Measurements from ENCODE around the gene RSPH3. TPM values are rescaled to one million over a fixed set of nuclear protein-coding genes. Genes with fewer than 3 reads are reported as not detected.

RSPH3 gene
- total RNA-seq, 4 donors from 2014 or later = 10.1 to 13.6 (median 13.1) TPM

DNA sequence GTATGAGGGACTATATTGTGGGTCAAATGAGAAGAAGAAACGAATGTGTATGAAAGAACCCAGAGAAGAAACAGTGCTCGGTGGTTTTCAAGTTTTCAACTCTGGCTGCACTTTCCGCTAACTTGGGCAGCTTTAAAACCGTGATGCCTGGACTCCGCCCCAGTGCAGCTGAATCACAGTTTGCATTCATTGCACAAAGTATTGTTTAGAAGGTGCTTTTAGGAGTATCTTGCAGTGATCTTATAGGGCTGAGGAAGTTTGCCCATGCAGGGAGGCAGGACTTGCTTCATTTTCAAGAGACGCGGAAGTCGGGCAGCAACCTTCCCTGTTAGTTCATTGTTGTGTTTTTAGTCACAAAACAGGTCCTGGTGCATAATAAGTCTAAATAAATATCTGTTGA lies 52.7 kb downstream of the RSPH3 start:
- Histone ChIP-seq H3K36me3 (no peaks in the 10 kb centered on the region), H3K9me3 (no peaks in the 10 kb centered on the region), H3K27me3 (no peaks in the 10 kb centered on the region), H3K4me1 (no peaks in the 10 kb centered on the region), H3K4me3 (no peak overlapping the region), H3K27ac (no peak overlapping the region)
- TF ChIP-seq POLR2AphosphoS5 (IDR thresholded peaks at IDR 0.05) (no peak), POLR2A (IDR thresholded peaks at IDR 0.05) (no peak), EP300 (IDR thresholded peaks at IDR 0.05) (no peak)
- TF ChIP-seq, protein P1, sequence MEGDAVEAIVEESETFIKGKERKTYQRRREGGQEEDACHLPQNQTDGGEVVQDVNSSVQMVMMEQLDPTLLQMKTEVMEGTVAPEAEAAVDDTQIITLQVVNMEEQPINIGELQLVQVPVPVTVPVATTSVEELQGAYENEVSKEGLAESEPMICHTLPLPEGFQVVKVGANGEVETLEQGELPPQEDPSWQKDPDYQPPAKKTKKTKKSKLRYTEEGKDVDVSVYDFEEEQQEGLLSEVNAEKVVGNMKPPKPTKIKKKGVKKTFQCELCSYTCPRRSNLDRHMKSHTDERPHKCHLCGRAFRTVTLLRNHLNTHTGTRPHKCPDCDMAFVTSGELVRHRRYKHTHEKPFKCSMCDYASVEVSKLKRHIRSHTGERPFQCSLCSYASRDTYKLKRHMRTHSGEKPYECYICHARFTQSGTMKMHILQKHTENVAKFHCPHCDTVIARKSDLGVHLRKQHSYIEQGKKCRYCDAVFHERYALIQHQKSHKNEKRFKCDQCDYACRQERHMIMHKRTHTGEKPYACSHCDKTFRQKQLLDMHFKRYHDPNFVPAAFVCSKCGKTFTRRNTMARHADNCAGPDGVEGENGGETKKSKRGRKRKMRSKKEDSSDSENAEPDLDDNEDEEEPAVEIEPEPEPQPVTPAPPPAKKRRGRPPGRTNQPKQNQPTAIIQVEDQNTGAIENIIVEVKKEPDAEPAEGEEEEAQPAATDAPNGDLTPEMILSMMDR (IDR thresholded peaks at IDR 0.05) = no peak
- DNase-seq (ENCODE audit: low spot score in 2 of 2) = no peak
- WGBS = 90% methylated on average over 8 of the region's 8 CpGs

GRCh38 chr6:158943380-158944032 lies 56.5 kb downstream of the RSPH3 start:
- TF ChIP-seq POLR2A (IDR thresholded peaks at IDR 0.05) (no peak), EP300 (IDR thresholded peaks at IDR 0.05) (no peak), POLR2AphosphoS5 (IDR thresholded peaks at IDR 0.05) (no peak)
- TF ChIP-seq, protein P1 (IDR thresholded peaks at IDR 0.05) = no peak
- no peak for DNase-seq (ENCODE audit: low spot score in 2 of 2)
- Histone ChIP-seq H3K27me3 (no peaks in the 10 kb centered on the region), H3K36me3 (no peaks in the 10 kb centered on the region), H3K9me3 (no peaks in the 10 kb centered on the region), H3K4me3 (no peak overlapping the region), H3K27ac (no peak overlapping the region), H3K4me1 (peaks cover 5% of the 10 kb centered on the region)
- 98% methylated on average over 3 of the region's 3 CpGs for WGBS

DNA sequence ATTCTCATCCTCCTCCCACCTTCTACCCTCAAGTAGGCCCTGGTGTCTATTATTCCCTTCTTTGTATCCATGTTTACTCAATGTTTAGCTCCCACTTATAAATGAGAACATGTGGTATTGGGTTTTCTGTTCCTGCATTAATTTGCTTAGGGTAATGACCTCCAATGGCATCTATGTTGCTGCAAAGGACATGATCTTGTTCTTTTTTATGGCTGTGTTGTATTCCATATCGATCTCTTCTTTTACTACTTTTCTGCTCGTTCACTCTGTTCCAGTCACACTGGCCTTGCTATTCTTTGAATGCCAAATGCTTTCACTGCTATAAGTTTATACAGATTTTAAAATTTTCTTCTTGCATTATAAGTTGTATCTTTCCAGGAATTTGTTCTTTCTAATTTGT lies 57.7 kb downstream of the RSPH3 start:
- WGBS = 99% methylated on average over 2 of the region's 2 CpGs
- Histone ChIP-seq H3K36me3 (no peaks in the 10 kb centered on the region), H3K4me1 (peaks cover 5% of the 10 kb centered on the region), H3K27me3 (no peaks in the 10 kb centered on the region), H3K4me3 (no peak overlapping the region), H3K9me3 (no peaks in the 10 kb centered on the region), H3K27ac (no peak overlapping the region)
- DNase-seq (ENCODE audit: low spot score in 2 of 2) = no peak
- TF ChIP-seq POLR2AphosphoS5 (IDR thresholded peaks at IDR 0.05) = no peak
- TF ChIP-seq EP300 (IDR thresholded peaks at IDR 0.05) = no peak
- no peak for TF ChIP-seq POLR2A (IDR thresholded peaks at IDR 0.05)
- TF ChIP-seq, protein P1 (IDR thresholded peaks at IDR 0.05) = no peak

GRCh38 chr6:158941246-158941645 lies 58.8 kb downstream of the RSPH3 start:
- Histone ChIP-seq H3K27ac (no peak overlapping the region), H3K4me3 (no peak overlapping the region), H3K27me3 (no peaks in the 10 kb centered on the region), H3K4me1 (peaks cover 5% of the 10 kb centered on the region), H3K9me3 (no peaks in the 10 kb centered on the region), H3K36me3 (no peaks in the 10 kb centered on the region)
- TF ChIP-seq EP300 (IDR thresholded peaks at IDR 0.05) (no peak), POLR2A (IDR thresholded peaks at IDR 0.05) (no peak), POLR2AphosphoS5 (IDR thresholded peaks at IDR 0.05) (no peak)
- TF ChIP-seq, protein P1 (IDR thresholded peaks at IDR 0.05) = no peak
- no peak for DNase-seq (ENCODE audit: low spot score in 2 of 2)
- WGBS = 97% methylated on average over 2 of the region's 2 CpGs

DNA sequence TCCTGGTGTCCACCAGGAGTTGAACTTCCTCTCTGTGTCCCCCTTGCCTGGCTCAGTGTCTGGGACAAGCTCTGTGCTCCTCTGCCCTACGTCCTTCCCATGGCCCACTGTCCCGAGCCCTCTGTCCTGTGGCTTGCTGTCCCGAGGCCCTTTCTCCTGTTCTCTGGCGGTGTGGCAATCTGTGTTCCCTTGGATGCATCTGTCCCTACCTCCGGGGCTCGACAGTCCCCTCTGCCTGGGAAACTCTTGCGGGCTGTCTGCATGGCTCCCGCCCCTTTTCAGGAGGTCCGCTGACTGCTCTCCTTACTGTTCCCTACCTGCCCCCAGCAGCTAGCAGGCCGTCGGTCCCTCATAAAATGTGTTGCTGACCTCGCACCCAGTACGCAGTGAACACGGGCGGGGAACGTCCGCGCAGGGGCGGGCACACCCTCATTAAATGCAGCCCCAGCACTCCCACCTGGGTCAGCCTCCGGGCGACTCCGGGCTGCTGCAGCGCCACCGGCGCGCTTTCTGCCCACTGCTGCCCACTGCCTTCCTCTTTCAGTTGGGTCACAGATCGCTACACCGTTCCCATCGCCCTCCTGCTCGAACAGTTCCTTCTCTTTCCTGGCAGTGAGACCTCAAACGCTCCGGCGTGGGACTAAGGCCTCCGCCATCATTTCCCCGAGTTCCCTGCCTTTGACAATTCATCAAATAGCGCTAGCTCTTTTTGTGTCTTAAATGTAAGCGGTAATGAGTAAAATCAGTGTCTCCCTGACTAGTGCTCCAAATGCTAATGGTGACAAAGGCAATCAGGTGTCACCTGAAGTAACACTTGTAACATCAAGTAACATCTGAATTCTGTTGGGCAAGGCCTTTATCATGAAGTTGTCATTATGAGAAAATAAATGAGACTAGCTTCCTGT lies 60.5 kb downstream of the RSPH3 start:
- TF ChIP-seq POLR2AphosphoS5 (IDR thresholded peaks at IDR 0.05) = no peak
- no peak for TF ChIP-seq POLR2A (IDR thresholded peaks at IDR 0.05)
- TF ChIP-seq, protein P1 (IDR thresholded peaks at IDR 0.05) = no peak
- no peak for TF ChIP-seq EP300 (IDR thresholded peaks at IDR 0.05)
- no peak for DNase-seq (ENCODE audit: low spot score in 2 of 2)
- no peaks in the 10 kb centered on the region for H3K27me3 ChIP-seq
- H3K36me3 ChIP-seq = no peaks in the 10 kb centered on the region
- H3K27ac ChIP-seq = no peak overlapping the region
- no peaks in the 10 kb centered on the region for H3K9me3 ChIP-seq
- 51% methylated on average over 36 of the region's 37 CpGs for WGBS
- H3K4me1 ChIP-seq = peaks cover 5% of the 10 kb centered on the region
- peak overlapping the region; percentile 27 for H3K4me3 ChIP-seq

Data from suprapubic skin (tissue), 4 donors.